Caco-2 (cell line): ENCODE results near the gene RBM46. TPM values are rescaled to one million over a fixed set of nuclear protein-coding genes. Genes with fewer than 3 reads are reported as not detected.

Experiments
- BruUV-seq: library from RNA; stranded (reverse); fragments of 400-500 nt; replicated peaks from 2 replicates; lab custom pipeline; 2021; lab: Mats Ljungman, UMichigan
- CTCF ChIA-PET: fragments of 300-600 bp; sonication (Branson Sonifier 250); formaldehyde crosslinking; loops from one replicate; lab custom pipeline; 2022; ENCODE audit warnings: antibody characterized with exemption; lab: Charles Lee
- POLR2A ChIA-PET: fragments of 300-600 bp; sonication (Branson Sonifier 250); formaldehyde crosslinking; loops from one replicate; lab custom pipeline; 2022; ENCODE audit warnings: antibody characterized with exemption; lab: Charles Lee
- DNase-seq, 2 experiments: peaks; one replicate each; pipeline versions ENCODE4 v3.0.0 to v3.0.0-alpha.2; 2020 to 2022
- H3K27me3 ChIP-seq: replicated peaks from 2 replicates; pipeline ENCODE4 v1.6.0; 2011; ENCODE audit warnings: low read length; ENCODE audit not compliant: control insufficient read depth, insufficient read depth
- H3K36me3 ChIP-seq: 2 replicates; pipeline ENCODE4 v1.5.1; 2011; ENCODE audit warnings: low read length; ENCODE audit not compliant: control insufficient read depth, insufficient read depth
- H3K4me1 ChIP-seq: fragments of 250-450 bp; sonication (Bioruptor Pico); 2 replicates; pipeline ENCODE4 v1.5.1; 2020; ENCODE audit warnings: mild to moderate bottlenecking
- H3K4me3 ChIP-seq: 2 replicates; pipeline ENCODE4 v1.5.1; 2011; ENCODE audit warnings: low read depth, mild to moderate bottlenecking, control low read depth, low read length
- H3K9me3 ChIP-seq: fragments of 250-450 bp; sonication (Bioruptor Pico); 2 replicates; pipeline ENCODE4 v1.5.1; 2020; ENCODE audit warnings: mild to moderate bottlenecking, moderate library complexity
- H3K27ac Mint-ChIP-seq: one replicate; pipeline ENCODE4 v1.8.0; 2022; ENCODE audit warnings: mixed read lengths; ENCODE audit not compliant: unreplicated experiment
- H3K27me3 Mint-ChIP-seq: one replicate; pipeline ENCODE4 v1.8.0; 2022; ENCODE audit warnings: mixed read lengths; ENCODE audit not compliant: insufficient read depth, unreplicated experiment
- H3K36me3 Mint-ChIP-seq: one replicate; pipeline ENCODE4 v1.8.0; 2022; ENCODE audit warnings: mild to moderate bottlenecking, mixed read lengths; ENCODE audit not compliant: insufficient read depth, unreplicated experiment
- H3K4me1 Mint-ChIP-seq: one replicate; pipeline ENCODE4 v1.8.0; 2022; ENCODE audit warnings: low read depth, mixed read lengths; ENCODE audit not compliant: unreplicated experiment
- H3K4me3 Mint-ChIP-seq: one replicate; pipeline ENCODE4 v1.8.0; 2022; ENCODE audit warnings: mild to moderate bottlenecking, moderate library complexity, mixed read lengths; ENCODE audit not compliant: unreplicated experiment
- H3K9me3 Mint-ChIP-seq: one replicate; pipeline ENCODE4 v1.8.0; 2022; ENCODE audit warnings: mixed read lengths; ENCODE audit not compliant: unreplicated experiment
- intact Hi-C: fragments of 100-400 bp; cut with micrococcal nuclease; formaldehyde crosslinking; loops from one replicate; pipeline ENCODE4 v1.10.0; 2022; ENCODE audit not compliant: unreplicated experiment
- total RNA-seq: library from RNA; stranded (reverse); gene quantifications from 2 replicates; pipeline ENCODE4 v1.2.3, GENCODE V29; 2022
- TF ChIP-seq, protein P1 (sequence below), 2 experiments: fragments of 200-600 bp in 1 of 2; IDR thresholded peaks; 1 replicate in 1 of 2; 2 replicates in 1 of 2; pipeline versions ENCODE4 v1.5.1 to v1.8.0; 2011 to 2022; ENCODE audit warnings: antibody characterized with exemption in 1 of 2, control low read depth in 1 of 2, inconsistent platforms in 1 of 2, low read depth in 1 of 2, low read length in 1 of 2, mild to moderate bottlenecking in 1 of 2, moderate library complexity in 1 of 2; ENCODE audit not compliant: insufficient read depth in 1 of 2, severe bottlenecking in 1 of 2, unreplicated experiment in 1 of 2

RBM46 gene
- total RNA-seq, 1 experiment from 2014 or later = not detected

DNA sequence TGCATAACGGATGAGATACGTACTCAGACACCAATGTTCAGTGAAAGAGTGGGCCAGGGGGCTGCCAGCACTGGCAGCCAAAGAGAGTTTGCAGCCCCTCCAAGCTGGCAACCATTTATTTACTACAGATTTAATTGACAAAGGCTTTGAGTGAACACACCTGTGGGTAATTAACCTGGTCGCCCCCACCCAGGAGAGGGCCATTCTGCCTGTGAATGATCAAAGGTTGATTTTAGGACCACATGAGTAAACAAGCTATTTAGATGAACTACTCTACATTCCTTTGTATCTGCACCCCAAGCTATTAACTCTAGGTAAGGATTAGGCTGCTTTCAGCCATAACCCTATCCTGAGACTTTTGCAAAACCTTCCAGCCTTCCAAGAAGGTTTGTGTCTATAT is 55.0 kb downstream of the RBM46 start:
- intact Hi-C loops = no loop called here
- TF ChIP-seq, protein P1, sequence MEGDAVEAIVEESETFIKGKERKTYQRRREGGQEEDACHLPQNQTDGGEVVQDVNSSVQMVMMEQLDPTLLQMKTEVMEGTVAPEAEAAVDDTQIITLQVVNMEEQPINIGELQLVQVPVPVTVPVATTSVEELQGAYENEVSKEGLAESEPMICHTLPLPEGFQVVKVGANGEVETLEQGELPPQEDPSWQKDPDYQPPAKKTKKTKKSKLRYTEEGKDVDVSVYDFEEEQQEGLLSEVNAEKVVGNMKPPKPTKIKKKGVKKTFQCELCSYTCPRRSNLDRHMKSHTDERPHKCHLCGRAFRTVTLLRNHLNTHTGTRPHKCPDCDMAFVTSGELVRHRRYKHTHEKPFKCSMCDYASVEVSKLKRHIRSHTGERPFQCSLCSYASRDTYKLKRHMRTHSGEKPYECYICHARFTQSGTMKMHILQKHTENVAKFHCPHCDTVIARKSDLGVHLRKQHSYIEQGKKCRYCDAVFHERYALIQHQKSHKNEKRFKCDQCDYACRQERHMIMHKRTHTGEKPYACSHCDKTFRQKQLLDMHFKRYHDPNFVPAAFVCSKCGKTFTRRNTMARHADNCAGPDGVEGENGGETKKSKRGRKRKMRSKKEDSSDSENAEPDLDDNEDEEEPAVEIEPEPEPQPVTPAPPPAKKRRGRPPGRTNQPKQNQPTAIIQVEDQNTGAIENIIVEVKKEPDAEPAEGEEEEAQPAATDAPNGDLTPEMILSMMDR (IDR thresholded peaks at IDR 0.05; ENCODE audit: insufficient read depth in 1 of 2, low read depth in 1 of 2, low read length in 1 of 2, severe bottlenecking in 1 of 2, unreplicated experiment in 1 of 2) = no peak

DNA sequence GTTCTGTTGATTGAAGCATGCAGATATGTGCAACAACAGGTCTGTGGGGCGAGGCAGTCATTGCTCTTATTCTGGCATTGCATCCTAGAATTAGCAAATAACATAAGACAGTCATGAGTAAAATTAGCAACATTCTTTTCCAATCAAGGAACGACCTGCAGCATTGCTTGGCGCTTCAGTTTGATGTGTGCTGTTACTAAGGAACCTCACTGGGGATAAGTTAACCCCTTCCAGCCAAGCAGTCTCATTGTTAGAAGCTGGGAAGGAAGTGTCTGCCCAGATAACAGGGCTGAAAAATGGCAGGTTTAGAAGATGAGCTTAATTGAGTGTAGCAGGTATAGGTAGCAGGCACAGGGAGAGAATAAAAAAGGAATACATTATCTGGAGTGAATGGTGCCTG is 55.4 kb downstream of the RBM46 start:
- DNase-seq = no peak
- no TSS peak for BruUV-seq
- no peaks in the 10 kb centered on the region for H3K27me3 Mint-ChIP-seq

More for the DNA sequence above, 55.0 kb downstream of the RBM46 start:
- Histone ChIP-seq H3K36me3 (no peaks in the 10 kb centered on the region; the same call in 1 of the 2 replicates), H3K27me3 (no peaks in the 10 kb centered on the region), H3K9me3 (peaks cover 19% of the 10 kb centered on the region; the same call in 1 of the 2 replicates), H3K4me1 (peaks cover 8% of the 10 kb centered on the region; the same call in 1 of the 2 replicates), H3K4me3 (no peak overlapping the region)
- H3K9me3 Mint-ChIP-seq = peaks cover 54% of the 10 kb centered on the region
- ChIA-PET CTCF (no interaction called here), POLR2A (no interaction called here)
- H3K36me3 Mint-ChIP-seq = no peaks in the 10 kb centered on the region
- H3K4me3 Mint-ChIP-seq = no peak overlapping the region
- no TSS peak for BruUV-seq
- H3K27ac Mint-ChIP-seq = no peak overlapping the region
- no peak for DNase-seq
- H3K27me3 Mint-ChIP-seq = peaks cover 3% of the 10 kb centered on the region
- peaks cover 11% of the 10 kb centered on the region for H3K4me1 Mint-ChIP-seq

DNA sequence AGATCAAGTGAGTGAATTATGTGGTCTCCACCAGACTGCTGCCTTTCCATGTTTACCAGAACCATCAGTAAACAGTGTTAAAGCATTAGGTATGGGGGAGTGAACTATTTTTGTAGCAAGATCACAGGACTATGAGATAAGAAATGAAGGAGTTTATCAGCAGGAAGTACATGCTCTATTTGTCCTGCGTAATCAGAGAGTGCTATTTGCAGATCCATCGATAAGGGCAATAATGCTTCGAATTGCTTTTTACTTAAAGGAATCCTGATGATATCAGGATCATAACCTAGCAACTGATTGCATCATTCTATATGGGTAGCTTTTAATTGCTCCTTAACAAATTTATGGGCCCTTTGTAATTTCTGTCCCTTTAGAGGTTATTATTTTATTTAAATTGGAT is 57.1 kb downstream of the RBM46 start:
- CTCF ChIA-PET = no interaction called here
- POLR2A ChIA-PET = no interaction called here
- no peaks in the 10 kb centered on the region; the same call in 1 of the 2 replicates for H3K36me3 ChIP-seq
- H3K4me1 ChIP-seq = peaks cover 8% of the 10 kb centered on the region; the same call in 1 of the 2 replicates
- TF ChIP-seq, protein P1 (IDR thresholded peaks at IDR 0.05; ENCODE audit: insufficient read depth in 1 of 2, low read depth in 1 of 2, low read length in 1 of 2, severe bottlenecking in 1 of 2, unreplicated experiment in 1 of 2) = no peak
- DNase-seq = peak in 1 of 2 experiments; percentile 24
- H3K9me3 ChIP-seq = peaks cover 19% of the 10 kb centered on the region; the same call in 1 of the 2 replicates
- BruUV-seq = no TSS peak
- Mint-ChIP-seq H3K4me3 (no peak overlapping the region), H3K9me3 (peaks cover 42% of the 10 kb centered on the region), H3K4me1 (peaks cover 11% of the 10 kb centered on the region), H3K36me3 (no peaks in the 10 kb centered on the region), H3K27ac (no peak overlapping the region), H3K27me3 (peaks cover 3% of the 10 kb centered on the region)
- intact Hi-C loops = no loop called here
- no peaks in the 10 kb centered on the region for H3K27me3 ChIP-seq
- H3K4me3 ChIP-seq = no peak overlapping the region

More for the DNA sequence above, 55.4 kb downstream of the RBM46 start:
- Mint-ChIP-seq H3K9me3 (peaks cover 54% of the 10 kb centered on the region), H3K4me1 (peaks cover 11% of the 10 kb centered on the region), H3K4me3 (no peak overlapping the region), H3K36me3 (no peaks in the 10 kb centered on the region), H3K27ac (no peak overlapping the region)
- ChIA-PET CTCF (no interaction called here), POLR2A (no interaction called here)
- no peaks in the 10 kb centered on the region for H3K27me3 ChIP-seq
- TF ChIP-seq, protein P1 (IDR thresholded peaks at IDR 0.05; ENCODE audit: insufficient read depth in 1 of 2, low read depth in 1 of 2, low read length in 1 of 2, severe bottlenecking in 1 of 2, unreplicated experiment in 1 of 2) = no peak
- H3K36me3 ChIP-seq = no peaks in the 10 kb centered on the region; the same call in 1 of the 2 replicates
- intact Hi-C loops = no loop called here
- H3K4me3 ChIP-seq = no peak overlapping the region
- H3K9me3 ChIP-seq = peaks cover 19% of the 10 kb centered on the region; the same call in 1 of the 2 replicates
- H3K4me1 ChIP-seq = peaks cover 8% of the 10 kb centered on the region; the same call in 1 of the 2 replicates
